A549 (cell line): ENCODE measurements around the gene WNT2B. TPM values are rescaled to one million over a fixed set of nuclear protein-coding genes. Genes with fewer than 3 reads are reported as not detected.

ENCODE experiments used
- ATAC-seq, 2 experiments: fragments of 200-7000 bp in 1 of 2; fragments of >200 bp in 1 of 2; cut with Nextera tagmentation in 1 of 2; cut with Tn5 transposase in 1 of 2; 3 replicates each; pipeline versions ENCODE4 v1.8.0 to v1.9.1; 2018 to 2020; ENCODE audit warnings: mild to moderate bottlenecking in 1 of 2, moderate library complexity in 1 of 2
- CTCF ChIA-PET: fragments of 300-600 bp; sonication (Branson Sonifier 250); formaldehyde crosslinking; extraction: SDS; loops from one replicate; lab custom pipeline; 2021; ENCODE audit warnings: antibody characterized with exemption, inconsistent platforms; lab: Yijun Ruan, JAX
- POLR2A ChIA-PET: fragments of 350-600 bp; formaldehyde crosslinking; extraction: SDS; loops from one replicate; lab custom pipeline; 2021; ENCODE audit warnings: antibody characterized with exemption, inconsistent platforms; lab: Yijun Ruan, JAX
- DNase-seq, 2 experiments: peaks; one replicate each; pipeline versions ENCODE4 v3.0.0 to v3.0.0-alpha.2; 2011 to 2016; ENCODE audit warnings: low read depth in 1 of 2, low spot score in 1 of 2
- FAIRE-seq: peaks from 2 replicates; lab custom pipeline; 2011; peaks lifted over from hg19 to GRCh38; lab: Jason Lieb, UNC
- H3K27ac ChIP-seq, 2 experiments: fragments of >200 bp; sonication (Bioruptor Twin); formaldehyde crosslinking; 3 replicates each; pipeline ENCODE4 v1.5.1; 2016 to 2017
- H3K4me1 ChIP-seq: fragments of >200 bp; sonication (Bioruptor Twin); formaldehyde crosslinking; 3 replicates; pipeline ENCODE4 v1.6.1; 2016
- H3K4me2 ChIP-seq: fragments of >200 bp; sonication (Bioruptor Twin); formaldehyde crosslinking; 3 replicates; pipeline ENCODE4 v1.6.1; 2016
- H3K4me3 ChIP-seq: fragments of >200 bp; sonication (Bioruptor Twin); formaldehyde crosslinking; 3 replicates; pipeline ENCODE4 v1.5.1; 2016
- H3K9me3 ChIP-seq: fragments of >200 bp; sonication (Bioruptor Twin); formaldehyde crosslinking; 3 replicates; pipeline ENCODE4 v1.6.1; 2016
- CEBPB ChIP-seq, 2 experiments: fragments of >200 bp in 1 of 2; sonication (Bioruptor Twin) in 1 of 2; formaldehyde crosslinking in 1 of 2; IDR thresholded peaks; 2 replicates each; pipeline ENCODE4 v1.6.1; 2012 to 2016
- EHF ChIP-seq: fragments of 250-450 bp; sonication (Bioruptor Pico); IDR thresholded peaks from 2 replicates; pipeline ENCODE4 v1.5.0; 2020; ENCODE audit warnings: mild to moderate bottlenecking
- ESRRA ChIP-seq: fragments of 150-350 bp; IDR thresholded peaks from 2 replicates; pipeline ENCODE4 v1.6.1; 2014; ENCODE audit warnings: mild to moderate bottlenecking, low read length, borderline replicate concordance
- FOSL2 ChIP-seq, 2 experiments: fragments of 450-650 bp in 1 of 2; fragments of >200 bp in 1 of 2; sonication (Bioruptor Twin) in 1 of 2; formaldehyde crosslinking; IDR thresholded peaks; 2 replicates each; pipeline versions ENCODE4 v1.5.0 to v1.6.1; 2016 to 2020; ENCODE audit warnings: mild to moderate bottlenecking in 1 of 2, moderate library complexity in 1 of 2
- HDAC2 ChIP-seq: fragments of 200-600 bp; sonication (generic); IDR thresholded peaks from 2 replicates; pipeline ENCODE4 v1.6.1; 2016
- HOXB5 ChIP-seq: fragments of 250-450 bp; sonication (Bioruptor Pico); IDR thresholded peaks from 2 replicates; pipeline ENCODE4 v1.5.0; 2020; ENCODE audit warnings: mild to moderate bottlenecking, moderate library complexity
- KDM1A ChIP-seq: fragments of 200-600 bp; sonication (generic); IDR thresholded peaks from 2 replicates; pipeline ENCODE4 v1.6.1; 2016; ENCODE audit warnings: low read depth, mild to moderate bottlenecking
- MAFK ChIP-seq: fragments of 450-650 bp; IDR thresholded peaks from 2 replicates; pipeline ENCODE4 v1.6.1; 2014; ENCODE audit not compliant: partially characterized antibody
- MYC ChIP-seq: IDR thresholded peaks from 2 replicates; pipeline ENCODE4 v1.6.1; 2012; ENCODE audit warnings: mild to moderate bottlenecking, inconsistent platforms, low read length, improper control_type of control experiment, borderline replicate concordance
- NPAS2 ChIP-seq: fragments of 250-450 bp; sonication (Bioruptor Pico); IDR thresholded peaks from 2 replicates; pipeline ENCODE4 v1.8.0; 2022; ENCODE audit warnings: mild to moderate bottlenecking, moderate library complexity, borderline replicate concordance
- NR3C1 ChIP-seq: fragments of >200 bp; sonication (Bioruptor Twin); formaldehyde crosslinking; IDR thresholded peaks from 3 replicates; pipeline ENCODE4 v1.6.1; 2017
- PHF8 ChIP-seq: fragments of 200-600 bp; sonication (generic); IDR thresholded peaks from 2 replicates; pipeline ENCODE4 v1.6.1; 2016; ENCODE audit warnings: low read depth, mild to moderate bottlenecking, antibody characterized with exemption, moderate library complexity, borderline replicate concordance
- RARB ChIP-seq: fragments of 250-450 bp; sonication (Bioruptor Pico); IDR thresholded peaks from 2 replicates; pipeline ENCODE4 v1.8.0; 2021; ENCODE audit warnings: mild to moderate bottlenecking, moderate library complexity
- SREBF2 ChIP-seq: fragments of 450-650 bp; IDR thresholded peaks from 2 replicates; pipeline ENCODE4 v1.6.1; 2014; ENCODE audit warnings: mild to moderate bottlenecking, moderate library complexity
- ZC3H11A ChIP-seq: fragments of 450-650 bp; IDR thresholded peaks from 2 replicates; pipeline ENCODE4 v1.6.1; 2014; ENCODE audit warnings: antibody characterized with exemption, mild to moderate bottlenecking
- ZNF302 ChIP-seq: fragments of 250-450 bp; sonication (Bioruptor Pico); IDR thresholded peaks from 2 replicates; pipeline ENCODE4 v1.9.0; 2021; ENCODE audit warnings: inconsistent platforms, mild to moderate bottlenecking, moderate library complexity
- ZSCAN20 ChIP-seq: fragments of 250-450 bp; sonication (Bioruptor Pico); IDR thresholded peaks from 2 replicates; pipeline ENCODE4 v1.8.0; 2022; ENCODE audit warnings: mild to moderate bottlenecking, moderate library complexity
- WGBS: methylation state at CpG from one replicate; pipeline ENCODE4 v1.1.6; 2017; ENCODE audit errors: missing lambda C conversion rate; 5-methylcytosine and 5-hydroxymethylcytosine counted together
- polyA plus RNA-seq, 4 experiments: library from polyadenylated mRNA; depleted of rRNA in 3 of 4; stranded (reverse); fragments of >200 nt; fragmentation: RNase III in 1 of 4; extraction: RNeasy Plus Mini Kit Qiagen cat#74134 plus additional on column Dnase treatment in 1 of 4; gene quantifications; 2 replicates in 3 of 4; 3 replicates in 1 of 4; pipeline ENCODE4 v1.2.3, GENCODE V29; 2011 to 2017
- TF ChIP-seq, protein P1 (sequence below): fragments of >200 bp; sonication (Bioruptor Twin); formaldehyde crosslinking; IDR thresholded peaks from 3 replicates; pipeline ENCODE4 v1.5.1; 2016
- TF ChIP-seq, protein P2 (sequence below): fragments of 250-450 bp; sonication (Bioruptor Pico); IDR thresholded peaks from 2 replicates; pipeline ENCODE4 v1.5.0; 2021; ENCODE audit warnings: mild to moderate bottlenecking, moderate library complexity, borderline replicate concordance
- TF ChIP-seq, protein P3 (sequence below): fragments of 150-350 bp; IDR thresholded peaks from 2 replicates; pipeline ENCODE4 v1.6.1; 2014; ENCODE audit warnings: low read depth, mild to moderate bottlenecking, low read length
- TF ChIP-seq, protein P4 (sequence below): fragments of >200 bp; sonication (Bioruptor Twin); formaldehyde crosslinking; IDR thresholded peaks from 2 replicates; pipeline ENCODE4 v1.6.1; 2016
- TF ChIP-seq, protein P5 (sequence below): fragments of 450-650 bp; IDR thresholded peaks from 2 replicates; pipeline ENCODE4 v1.6.1; 2014; ENCODE audit warnings: antibody characterized with exemption
- TF ChIP-seq, protein P6 (sequence below): IDR thresholded peaks from 2 replicates; pipeline ENCODE4 v1.6.1; 2012; ENCODE audit warnings: low read depth, borderline replicate concordance

The WNT2B gene
- polyA plus RNA-seq, 2 of the 4 experiments (the other 2 are of a cell fraction), result 0.26 to 0.28 TPM

DNA sequence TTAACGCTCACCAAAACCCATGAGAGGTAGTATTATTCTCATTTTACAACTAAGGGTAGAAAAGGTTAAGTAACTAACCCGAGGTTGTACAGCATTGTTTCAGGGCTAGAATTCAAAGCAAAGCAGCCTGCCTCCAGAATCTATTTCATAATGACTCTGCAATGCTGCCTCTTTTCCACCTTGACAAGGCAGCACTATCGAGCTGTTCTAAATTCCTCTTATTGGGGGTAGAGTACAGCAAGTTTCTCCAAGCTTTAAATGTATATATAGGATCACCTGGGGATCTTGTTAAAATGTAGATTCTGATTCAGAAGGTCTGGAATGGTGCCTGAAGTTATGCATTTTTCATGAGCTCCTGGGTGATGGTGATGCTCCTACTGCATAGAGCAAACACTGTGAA lies 30.1 kb downstream of the WNT2B start:
- Histone ChIP-seq H3K27ac (no peak overlapping the region), H3K4me3 (no peak overlapping the region), H3K9me3 (no peaks in the 10 kb centered on the region), H3K4me1 (peaks cover 9% of the 10 kb centered on the region), H3K4me2 (no peak overlapping the region)
- no peak for DNase-seq
- TF ChIP-seq EHF (CRISPR knock-in tag) (no peak), MYC (no peak), HDAC2 (no peak), PHF8 (no peak), ESRRA (no peak), ZSCAN20 (no peak), NR3C1 (no peak), ZNF302 (CRISPR knock-in tag) (no peak), RARB (CRISPR knock-in tag) (no peak), HOXB5 (CRISPR knock-in tag) (no peak)
- TF ChIP-seq, protein P1, sequence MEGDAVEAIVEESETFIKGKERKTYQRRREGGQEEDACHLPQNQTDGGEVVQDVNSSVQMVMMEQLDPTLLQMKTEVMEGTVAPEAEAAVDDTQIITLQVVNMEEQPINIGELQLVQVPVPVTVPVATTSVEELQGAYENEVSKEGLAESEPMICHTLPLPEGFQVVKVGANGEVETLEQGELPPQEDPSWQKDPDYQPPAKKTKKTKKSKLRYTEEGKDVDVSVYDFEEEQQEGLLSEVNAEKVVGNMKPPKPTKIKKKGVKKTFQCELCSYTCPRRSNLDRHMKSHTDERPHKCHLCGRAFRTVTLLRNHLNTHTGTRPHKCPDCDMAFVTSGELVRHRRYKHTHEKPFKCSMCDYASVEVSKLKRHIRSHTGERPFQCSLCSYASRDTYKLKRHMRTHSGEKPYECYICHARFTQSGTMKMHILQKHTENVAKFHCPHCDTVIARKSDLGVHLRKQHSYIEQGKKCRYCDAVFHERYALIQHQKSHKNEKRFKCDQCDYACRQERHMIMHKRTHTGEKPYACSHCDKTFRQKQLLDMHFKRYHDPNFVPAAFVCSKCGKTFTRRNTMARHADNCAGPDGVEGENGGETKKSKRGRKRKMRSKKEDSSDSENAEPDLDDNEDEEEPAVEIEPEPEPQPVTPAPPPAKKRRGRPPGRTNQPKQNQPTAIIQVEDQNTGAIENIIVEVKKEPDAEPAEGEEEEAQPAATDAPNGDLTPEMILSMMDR, result no peak
- TF ChIP-seq, protein P2, sequence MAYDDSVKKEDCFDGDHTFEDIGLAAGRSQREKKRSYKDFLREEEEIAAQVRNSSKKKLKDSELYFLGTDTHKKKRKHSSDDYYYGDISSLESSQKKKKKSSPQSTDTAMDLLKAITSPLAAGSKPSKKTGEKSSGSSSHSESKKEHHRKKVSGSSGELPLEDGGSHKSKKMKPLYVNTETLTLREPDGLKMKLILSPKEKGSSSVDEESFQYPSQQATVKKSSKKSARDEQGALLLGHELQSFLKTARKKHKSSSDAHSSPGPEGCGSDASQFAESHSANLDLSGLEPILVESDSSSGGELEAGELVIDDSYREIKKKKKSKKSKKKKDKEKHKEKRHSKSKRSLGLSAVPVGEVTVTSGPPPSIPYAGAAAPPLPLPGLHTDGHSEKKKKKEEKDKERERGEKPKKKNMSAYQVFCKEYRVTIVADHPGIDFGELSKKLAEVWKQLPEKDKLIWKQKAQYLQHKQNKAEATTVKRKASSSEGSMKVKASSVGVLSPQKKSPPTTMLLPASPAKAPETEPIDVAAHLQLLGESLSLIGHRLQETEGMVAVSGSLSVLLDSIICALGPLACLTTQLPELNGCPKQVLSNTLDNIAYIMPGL (CRISPR knock-in tag), result no peak
- no peak for ATAC-seq
- FAIRE-seq, result no peak
- ChIA-PET POLR2A (no interaction called here), CTCF (interaction anchor here (3.5 kb wide), 1 partner anchor 37 kb away, joined by 10 read pairs; no protein-coding TSS in a partner anchor)
- WGBS, result 82% methylated on average over 3 of the region's 3 CpGs

DNA sequence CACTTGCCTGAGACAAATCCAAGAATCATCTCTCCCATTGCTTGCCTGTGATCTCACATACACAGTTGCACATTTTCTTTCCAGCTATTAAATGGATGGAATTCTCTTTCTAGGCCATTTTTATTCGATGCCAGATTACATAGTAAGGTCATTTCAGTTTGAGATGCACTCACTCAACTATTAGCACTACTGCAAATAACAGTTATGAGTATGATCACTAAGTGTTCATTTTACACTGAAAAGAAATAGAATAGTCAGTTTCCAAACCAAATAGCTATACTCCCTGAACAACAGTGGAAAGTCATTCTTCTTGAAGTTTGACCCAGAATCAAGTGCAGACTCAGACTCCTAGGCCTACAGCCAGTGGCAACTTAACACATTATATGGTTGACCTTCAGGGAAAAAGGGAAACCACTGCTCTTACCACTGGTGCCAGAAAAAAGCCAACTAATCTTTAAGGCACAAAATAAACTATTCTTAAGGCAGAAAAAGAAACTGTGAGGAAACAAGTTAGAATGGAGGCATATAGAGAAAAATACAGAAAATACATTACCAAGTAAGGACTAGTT lies 31.5 kb downstream of the WNT2B start:
- no peak for FAIRE-seq
- H3K4me3 ChIP-seq, result no peak overlapping the region
- H3K27ac ChIP-seq, result no peak overlapping the region
- DNase-seq, result no peak
- H3K4me1 ChIP-seq, result peaks cover 23% of the 10 kb centered on the region
- WGBS, result 93% methylated on average over 1 of the region's 1 CpG
- ChIA-PET POLR2A (no interaction called here), CTCF (interaction anchor here (3.5 kb wide), 1 partner anchor 39 kb away, joined by 10 read pairs; no protein-coding TSS in a partner anchor)
- H3K9me3 ChIP-seq, result no peaks in the 10 kb centered on the region
- no peak for ATAC-seq
- TF ChIP-seq, protein P3, sequence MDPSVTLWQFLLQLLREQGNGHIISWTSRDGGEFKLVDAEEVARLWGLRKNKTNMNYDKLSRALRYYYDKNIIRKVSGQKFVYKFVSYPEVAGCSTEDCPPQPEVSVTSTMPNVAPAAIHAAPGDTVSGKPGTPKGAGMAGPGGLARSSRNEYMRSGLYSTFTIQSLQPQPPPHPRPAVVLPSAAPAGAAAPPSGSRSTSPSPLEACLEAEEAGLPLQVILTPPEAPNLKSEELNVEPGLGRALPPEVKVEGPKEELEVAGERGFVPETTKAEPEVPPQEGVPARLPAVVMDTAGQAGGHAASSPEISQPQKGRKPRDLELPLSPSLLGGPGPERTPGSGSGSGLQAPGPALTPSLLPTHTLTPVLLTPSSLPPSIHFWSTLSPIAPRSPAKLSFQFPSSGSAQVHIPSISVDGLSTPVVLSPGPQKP, result no peak
- TF ChIP-seq NPAS2 (CRISPR knock-in tag), result no peak
- no peak for TF ChIP-seq ZC3H11A
- no peak for TF ChIP-seq KDM1A
- no peak for TF ChIP-seq CEBPB (IDR thresholded peaks at IDR 0.05)
- TF ChIP-seq, protein P4, sequence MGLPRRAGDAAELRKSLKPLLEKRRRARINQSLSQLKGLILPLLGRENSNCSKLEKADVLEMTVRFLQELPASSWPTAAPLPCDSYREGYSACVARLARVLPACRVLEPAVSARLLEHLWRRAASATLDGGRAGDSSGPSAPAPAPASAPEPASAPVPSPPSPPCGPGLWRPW, result no peak
- TF ChIP-seq MAFK, result no peak
- TF ChIP-seq, protein P5, sequence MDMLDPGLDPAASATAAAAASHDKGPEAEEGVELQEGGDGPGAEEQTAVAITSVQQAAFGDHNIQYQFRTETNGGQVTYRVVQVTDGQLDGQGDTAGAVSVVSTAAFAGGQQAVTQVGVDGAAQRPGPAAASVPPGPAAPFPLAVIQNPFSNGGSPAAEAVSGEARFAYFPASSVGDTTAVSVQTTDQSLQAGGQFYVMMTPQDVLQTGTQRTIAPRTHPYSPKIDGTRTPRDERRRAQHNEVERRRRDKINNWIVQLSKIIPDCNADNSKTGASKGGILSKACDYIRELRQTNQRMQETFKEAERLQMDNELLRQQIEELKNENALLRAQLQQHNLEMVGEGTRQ, result no peak
- no peak for TF ChIP-seq FOSL2 (IDR thresholded peaks at IDR 0.05)
- TF ChIP-seq FOSL2 (CRISPR knock-in tag; IDR thresholded peaks at IDR 0.05), result no peak
- TF ChIP-seq EHF (CRISPR knock-in tag), result no peak
- TF ChIP-seq ESRRA, result no peak
- TF ChIP-seq RARB (CRISPR knock-in tag), result no peak
- no peak for TF ChIP-seq SREBF2
- TF ChIP-seq, protein P2 (CRISPR knock-in tag), result no peak
- TF ChIP-seq, protein P6, sequence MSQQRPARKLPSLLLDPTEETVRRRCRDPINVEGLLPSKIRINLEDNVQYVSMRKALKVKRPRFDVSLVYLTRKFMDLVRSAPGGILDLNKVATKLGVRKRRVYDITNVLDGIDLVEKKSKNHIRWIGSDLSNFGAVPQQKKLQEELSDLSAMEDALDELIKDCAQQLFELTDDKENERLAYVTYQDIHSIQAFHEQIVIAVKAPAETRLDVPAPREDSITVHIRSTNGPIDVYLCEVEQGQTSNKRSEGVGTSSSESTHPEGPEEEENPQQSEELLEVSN, result no peak
- TF ChIP-seq, all 56 proteins: peak for 0
- H3K4me2 ChIP-seq, result no peak overlapping the region
